GM19468 (cell line): Measurements from ENCODE around the gene DPYSL4.

Experiments used
- ATAC-seq: cut with Tn5 transposase; IDR thresholded peaks from one replicate; pipeline ENCODE4 v1.9.1; 2021; ENCODE audit warnings: mild to moderate bottlenecking, moderate library complexity, moderate number of reproducible peaks; ENCODE audit not compliant: unreplicated experiment; ENCODE audit errors: extremely low read depth

DPYSL4 gene

DNA sequence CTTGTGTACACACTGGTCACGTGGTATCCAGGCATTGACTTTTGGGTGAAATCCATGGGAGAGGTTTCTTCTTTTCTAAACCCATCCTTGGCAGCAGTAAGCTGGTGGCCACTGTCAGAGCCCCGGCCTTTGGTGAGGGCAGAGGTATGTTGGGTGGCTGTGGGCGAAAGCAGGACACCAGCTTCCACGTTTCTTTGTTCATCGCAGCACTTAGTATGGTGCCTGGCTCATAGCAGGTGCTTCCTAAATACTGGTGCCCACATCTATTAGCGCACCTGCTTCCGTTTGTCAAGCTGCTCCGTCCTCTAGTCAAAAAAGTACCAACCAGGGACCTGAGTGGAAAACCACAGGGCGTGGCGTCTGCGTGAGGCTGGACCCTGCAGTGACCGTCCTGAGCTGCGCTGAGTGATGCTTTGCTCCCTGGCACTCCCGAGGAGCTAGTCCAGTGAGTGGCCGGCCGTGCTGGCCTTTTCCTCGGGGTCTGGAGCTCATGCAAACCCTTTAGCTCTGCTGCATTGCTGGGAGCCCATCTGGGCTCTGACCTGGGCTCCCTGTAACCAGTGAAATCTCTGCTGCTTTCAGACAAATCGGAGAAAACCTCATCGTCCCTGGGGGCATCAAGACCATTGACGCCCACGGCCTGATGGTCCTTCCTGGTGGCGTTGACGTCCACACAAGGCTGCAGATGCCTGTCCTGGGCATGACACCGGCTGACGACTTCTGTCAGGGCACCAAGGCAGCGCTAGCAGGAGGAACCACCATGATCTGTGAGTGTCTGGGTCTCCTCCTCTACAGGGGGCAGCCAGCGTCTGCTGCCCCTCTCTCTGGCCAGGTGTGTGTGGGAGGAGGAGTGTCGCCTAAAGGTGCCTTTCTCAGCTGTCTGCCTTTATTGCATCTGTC is 5.6 kb downstream of the DPYSL4 start:
- no peak for ATAC-seq

DNA sequence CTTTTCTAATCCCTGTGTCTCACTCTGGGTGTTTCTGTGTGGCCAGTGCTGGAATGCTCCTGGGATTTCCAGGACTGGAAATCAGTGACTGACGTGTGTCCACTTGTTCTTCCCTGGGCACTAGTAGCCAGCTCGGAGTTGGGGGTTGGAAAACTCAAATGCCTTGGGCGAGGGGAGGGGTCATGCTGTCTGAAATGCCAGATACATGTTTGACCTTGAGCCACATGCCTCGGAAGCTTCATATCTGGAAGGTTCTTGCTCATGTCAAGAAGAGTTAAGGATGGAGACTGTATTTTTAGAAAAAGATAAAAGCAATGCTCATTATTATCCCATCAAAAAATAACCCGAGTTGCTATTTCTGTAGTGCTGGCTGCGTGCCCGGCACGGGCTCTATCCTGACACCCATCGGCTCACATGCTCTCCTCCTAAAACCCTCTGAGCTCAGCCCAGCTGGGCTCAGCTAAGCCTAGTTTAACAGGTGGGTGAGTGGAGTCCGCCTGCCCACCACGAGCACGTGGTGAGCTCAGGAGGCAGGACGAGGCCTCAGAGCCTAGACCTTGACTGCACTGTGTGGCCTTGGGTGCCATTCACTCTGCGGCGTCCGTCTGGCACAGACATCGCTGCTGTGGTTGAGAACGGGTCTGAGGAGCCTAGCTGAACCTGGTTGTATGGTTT is 6.4 kb downstream of the DPYSL4 start:
- no peak for ATAC-seq

DNA sequence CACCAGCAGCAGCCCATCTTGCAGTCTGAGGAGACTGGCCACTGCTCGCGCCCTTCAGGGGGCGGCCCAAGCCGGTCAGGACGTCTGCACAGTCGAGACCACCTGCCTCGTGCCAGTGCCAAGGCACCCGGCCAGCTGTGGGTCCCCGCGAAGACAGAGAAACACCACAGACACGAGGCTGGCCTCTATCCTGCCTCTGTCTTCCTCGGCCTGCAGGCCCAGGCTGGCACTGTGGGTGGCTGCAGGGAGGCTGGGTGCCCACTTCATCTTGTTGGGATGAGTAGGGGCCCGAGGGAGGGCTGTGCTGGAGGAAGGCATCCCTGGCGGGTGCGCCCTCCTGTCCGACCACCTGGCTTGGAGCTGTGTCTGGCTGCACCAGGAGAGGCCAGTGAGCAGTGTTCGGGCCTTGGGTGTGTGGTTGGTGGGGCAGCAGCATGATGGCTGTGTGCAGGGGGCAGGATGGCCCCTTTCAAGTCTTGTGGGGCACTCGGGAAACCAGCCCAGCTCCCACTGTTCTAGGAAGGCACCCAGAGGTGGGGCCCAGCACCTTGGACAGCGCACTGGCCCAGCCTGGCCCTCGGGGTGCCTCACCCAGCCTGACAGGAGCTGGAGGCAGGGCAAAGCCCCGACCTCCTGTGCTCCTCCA is 7.3 kb downstream of the DPYSL4 start:
- ATAC-seq: no peak

GRCh38 chr10:132194726-132195125 is 8.0 kb downstream of the DPYSL4 start:
- ATAC-seq: no peak

GRCh38 chr10:132195366-132196075 is 8.8 kb downstream of the DPYSL4 start:
- ATAC-seq: no peak

- no peak for ATAC-seq
Measured at GRCh38 chr10:132196178-132197113, 9.7 kb downstream of the DPYSL4 start.

DNA sequence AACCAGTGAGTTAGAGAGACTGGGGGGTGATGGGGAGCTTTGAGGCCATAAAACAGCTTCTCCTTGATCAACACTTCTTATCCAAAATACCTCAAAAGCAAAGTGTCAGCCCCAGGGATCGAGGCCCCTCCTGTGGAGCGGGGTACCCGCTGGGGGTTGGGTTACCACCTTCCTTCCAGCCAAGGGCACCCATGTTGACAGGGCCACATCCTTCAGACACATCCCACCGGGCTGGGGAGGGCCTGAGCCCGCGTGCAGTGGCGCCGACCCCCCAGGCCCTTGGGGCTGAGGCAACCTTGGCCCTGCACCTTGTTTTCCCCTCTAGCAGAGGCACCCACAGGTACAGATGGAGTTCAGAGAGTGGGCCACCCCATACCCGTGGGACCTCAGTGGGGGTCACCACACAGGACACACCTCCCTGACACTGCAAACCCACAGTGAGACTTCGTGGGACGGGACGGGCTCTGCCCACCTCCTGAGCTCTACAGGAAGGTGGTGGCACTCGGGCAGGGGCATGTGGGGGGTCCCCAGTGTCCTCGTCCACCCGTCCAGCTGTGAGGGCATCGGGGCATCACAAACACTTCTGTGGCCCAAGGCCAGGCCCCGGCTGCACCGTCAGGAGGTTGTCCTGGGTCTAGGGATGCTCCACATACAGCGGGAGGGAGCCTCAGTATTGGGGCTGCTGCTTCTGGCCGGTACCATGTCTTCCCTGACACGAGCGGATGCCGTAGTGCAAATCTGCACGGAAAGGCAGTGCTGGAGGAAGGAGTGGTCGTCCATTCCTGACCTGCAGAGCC is 10.7 kb downstream of the DPYSL4 start:
- no peak for ATAC-seq

GRCh38 chr10:132198068-132198370 is 11.3 kb downstream of the DPYSL4 start:
- ATAC-seq: no peak

GRCh38 chr10:132198381-132199181 is 11.8 kb downstream of the DPYSL4 start:
- no peak for ATAC-seq

- no peak for ATAC-seq
Measured at GRCh38 chr10:132199268-132199853, 12.6 kb downstream of the DPYSL4 start.

- no peak for ATAC-seq
Measured at GRCh38 chr10:132199854-132200311, 13.1 kb downstream of the DPYSL4 start.

DNA sequence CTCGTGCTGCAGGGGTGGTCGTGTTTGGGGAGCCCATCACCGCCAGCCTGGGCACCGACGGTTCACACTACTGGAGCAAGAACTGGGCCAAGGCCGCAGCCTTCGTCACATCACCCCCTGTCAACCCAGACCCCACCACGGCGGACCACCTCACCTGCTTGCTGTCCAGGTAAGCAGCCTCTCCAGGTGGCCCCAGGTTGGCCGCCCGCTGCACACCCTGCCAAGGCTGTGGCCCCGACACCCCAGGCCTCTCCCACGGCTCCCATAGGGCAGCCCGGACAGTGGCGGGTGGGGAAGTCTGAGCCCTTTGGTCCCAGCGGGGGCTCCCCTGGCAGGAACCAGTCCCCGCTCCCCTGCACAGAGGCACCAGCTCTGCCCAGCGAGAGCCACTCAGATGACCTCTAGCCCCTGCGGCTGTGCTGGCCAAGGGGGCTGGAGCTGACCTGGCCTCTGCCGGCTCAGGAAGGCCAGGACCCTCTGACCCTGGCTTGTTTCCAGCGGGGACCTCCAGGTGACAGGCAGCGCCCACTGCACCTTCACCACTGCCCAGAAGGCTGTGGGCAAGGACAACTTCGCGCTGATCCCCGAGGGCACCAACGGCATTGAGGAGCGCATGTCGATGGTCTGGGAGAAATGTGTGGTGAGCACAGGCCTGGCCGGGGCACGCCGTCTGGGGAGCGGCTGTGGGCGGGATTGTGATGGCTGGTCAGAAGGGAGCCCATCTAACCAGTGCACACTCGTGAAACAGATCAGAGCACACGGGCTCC is 13.8 kb downstream of the DPYSL4 start:
- no peak for ATAC-seq

- ATAC-seq: no peak
Measured at GRCh38 chr10:132201111-132201969, 14.6 kb downstream of the DPYSL4 start.

DNA sequence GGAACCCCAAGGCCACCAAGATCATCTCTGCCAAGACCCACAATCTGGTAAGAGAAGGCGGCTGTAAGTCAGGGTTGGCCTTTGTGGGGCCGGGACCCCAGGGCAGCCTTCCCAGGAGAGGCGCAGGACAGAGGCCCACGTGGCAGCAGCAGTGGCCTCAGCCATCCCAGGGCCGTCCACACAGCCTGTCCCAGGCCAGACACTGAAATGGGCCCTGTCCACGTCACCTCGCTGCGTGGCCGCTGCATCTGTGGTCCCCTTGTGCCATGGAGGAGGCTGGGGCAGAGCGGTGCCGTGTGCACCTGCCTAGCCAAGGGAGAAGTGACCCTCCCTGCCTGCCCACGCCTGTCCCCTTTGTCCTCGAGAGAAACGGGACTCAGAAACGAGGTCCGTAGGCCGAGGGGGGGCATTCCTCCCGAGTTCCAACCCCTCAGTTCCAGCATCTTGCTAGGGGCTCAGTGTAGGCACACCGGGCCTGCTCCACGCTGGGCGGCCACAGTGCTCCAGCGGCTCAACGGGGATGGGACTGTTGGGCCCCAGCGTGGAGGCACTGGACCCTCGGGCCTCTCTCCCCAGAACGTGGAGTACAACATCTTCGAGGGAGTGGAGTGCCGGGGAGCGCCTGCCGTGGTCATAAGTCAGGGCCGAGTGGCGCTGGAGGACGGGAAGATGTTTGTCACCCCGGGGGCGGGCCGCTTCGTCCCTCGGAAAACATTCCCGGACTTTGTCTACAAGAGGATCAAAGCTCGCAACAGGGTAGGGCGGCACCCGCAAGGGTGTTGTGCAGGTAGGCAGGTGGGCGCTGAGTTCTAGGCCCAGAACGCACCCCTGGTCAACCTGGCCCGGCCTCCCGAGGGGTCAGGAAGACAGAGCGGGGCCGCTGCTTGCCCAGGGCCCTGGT is 15.6 kb downstream of the DPYSL4 start:
- ATAC-seq: no peak
